Measurements from ENCODE around the gene ZNF583. TPM values are rescaled to one million over a fixed set of nuclear protein-coding genes. Genes with fewer than 3 reads are reported as not detected.

The ZNF583 gene
- total and polyA plus RNA-seq, 10 donors, result 0.93 to 10.6 (median 7.0) TPM

GRCh38 chr19:56360841-56361240 is 43.3 kb upstream of the ZNF583 start:
- Histone ChIP-seq H3K27ac (no peak overlapping the region), H3K27me3 (replicated peaks in 1 of 7) (no peaks in the 10 kb centered on the region), H3K4me1 (no peaks in the 10 kb centered on the region), H3K9me3 (peaks cover 6 to 79% (median 72%) of the 10 kb centered on the region in 8 donors), H3K36me3 (peaks cover 0 to 8% (median 0%) of the 10 kb centered on the region in 6 donors), H3K4me3 (no peak overlapping the region)
- no peak for TF ChIP-seq POLR2A (IDR thresholded peaks at IDR 0.05)
- no peak for TF ChIP-seq POLR2AphosphoS5 (IDR thresholded peaks at IDR 0.05)
- no peak for TF ChIP-seq CTCF (IDR thresholded peaks at IDR 0.05 in 8 of 11, conservative IDR thresholded peaks at IDR 0.05 in 3 of 11)
- intact Hi-C loops (cut with DNase I; ENCODE audit: low total_unique reads), result no loop called here
- no peak for DNase-seq
- WGBS, 5 donors, result 86 to 94% (median 87%) methylated on average over 2 of the region's 2 CpGs

- peaks cover 6 to 33% (median 16%) of the 10 kb centered on the region in 6 donors for H3K4me1 ChIP-seq
- peak overlapping the region; percentile 45 to 78 (median 56) for H3K4me3 ChIP-seq
- H3K27ac ChIP-seq, result peak overlapping the region; percentile 77 to 90 (median 86)
- H3K27me3 ChIP-seq (replicated peaks in 1 of 7), result no peaks in the 10 kb centered on the region
- DNase-seq, result peak; percentile 95
- H3K36me3 ChIP-seq, result peaks cover 0 to 42% (median 24%) of the 10 kb centered on the region in 6 donors
- 7 to 10% (median 9%) methylated on average over 37 to 65 of the region's 65 CpGs for WGBS, 5 donors
- intact Hi-C loops (cut with DNase I; ENCODE audit: low total_unique reads), result no loop called here
- TF ChIP-seq CTCF (IDR thresholded peaks at IDR 0.05 in 8 of 11, conservative IDR thresholded peaks at IDR 0.05 in 3 of 11), result no peak
- peak; percentile 80 to 90 (median 88) for TF ChIP-seq POLR2AphosphoS5 (IDR thresholded peaks at IDR 0.05)
- peak in 2 of 3 donors; percentile 29 to 31 for TF ChIP-seq POLR2A (IDR thresholded peaks at IDR 0.05)
- H3K9me3 ChIP-seq, result peaks cover 3 to 83% (median 65%) of the 10 kb centered on the region in 8 donors
Observed at GRCh38 chr19:56367829-56368711, 36.1 kb upstream of the ZNF583 start.

GRCh38 chr19:56369886-56370676 is 34.1 kb upstream of the ZNF583 start:
- Histone ChIP-seq H3K27me3 (replicated peaks in 1 of 7) (no peaks in the 10 kb centered on the region), H3K9me3 (peaks cover 0 to 82% (median 62%) of the 10 kb centered on the region in 8 donors), H3K36me3 (peaks cover 2 to 62% (median 44%) of the 10 kb centered on the region in 6 donors), H3K27ac (no peak overlapping the region), H3K4me1 (peaks cover 6 to 33% (median 16%) of the 10 kb centered on the region in 6 donors), H3K4me3 (no peak overlapping the region)
- 94 to 99% (median 97%) methylated on average over 3 of the region's 3 CpGs for WGBS, 5 donors
- TF ChIP-seq CTCF (IDR thresholded peaks at IDR 0.05 in 8 of 11, conservative IDR thresholded peaks at IDR 0.05 in 3 of 11) (no peak), POLR2A (IDR thresholded peaks at IDR 0.05) (no peak), POLR2AphosphoS5 (IDR thresholded peaks at IDR 0.05) (no peak)
- intact Hi-C loops (cut with DNase I; ENCODE audit: low total_unique reads), result no loop called here
- DNase-seq, result no peak
